ENCODE results near the gene DMBT1.

Gene DMBT1

GRCh38 chr10:122659651-122660050 is 99.1 kb downstream of the DMBT1 start:
- TF ChIP-seq, protein P1, sequence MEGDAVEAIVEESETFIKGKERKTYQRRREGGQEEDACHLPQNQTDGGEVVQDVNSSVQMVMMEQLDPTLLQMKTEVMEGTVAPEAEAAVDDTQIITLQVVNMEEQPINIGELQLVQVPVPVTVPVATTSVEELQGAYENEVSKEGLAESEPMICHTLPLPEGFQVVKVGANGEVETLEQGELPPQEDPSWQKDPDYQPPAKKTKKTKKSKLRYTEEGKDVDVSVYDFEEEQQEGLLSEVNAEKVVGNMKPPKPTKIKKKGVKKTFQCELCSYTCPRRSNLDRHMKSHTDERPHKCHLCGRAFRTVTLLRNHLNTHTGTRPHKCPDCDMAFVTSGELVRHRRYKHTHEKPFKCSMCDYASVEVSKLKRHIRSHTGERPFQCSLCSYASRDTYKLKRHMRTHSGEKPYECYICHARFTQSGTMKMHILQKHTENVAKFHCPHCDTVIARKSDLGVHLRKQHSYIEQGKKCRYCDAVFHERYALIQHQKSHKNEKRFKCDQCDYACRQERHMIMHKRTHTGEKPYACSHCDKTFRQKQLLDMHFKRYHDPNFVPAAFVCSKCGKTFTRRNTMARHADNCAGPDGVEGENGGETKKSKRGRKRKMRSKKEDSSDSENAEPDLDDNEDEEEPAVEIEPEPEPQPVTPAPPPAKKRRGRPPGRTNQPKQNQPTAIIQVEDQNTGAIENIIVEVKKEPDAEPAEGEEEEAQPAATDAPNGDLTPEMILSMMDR (conservative IDR thresholded peaks at IDR 0.05) = no peak
- TF ChIP-seq ZFX (IDR thresholded peaks at IDR 0.05) = no peak
- H3K27ac ChIP-seq = no peak overlapping the region

DNA sequence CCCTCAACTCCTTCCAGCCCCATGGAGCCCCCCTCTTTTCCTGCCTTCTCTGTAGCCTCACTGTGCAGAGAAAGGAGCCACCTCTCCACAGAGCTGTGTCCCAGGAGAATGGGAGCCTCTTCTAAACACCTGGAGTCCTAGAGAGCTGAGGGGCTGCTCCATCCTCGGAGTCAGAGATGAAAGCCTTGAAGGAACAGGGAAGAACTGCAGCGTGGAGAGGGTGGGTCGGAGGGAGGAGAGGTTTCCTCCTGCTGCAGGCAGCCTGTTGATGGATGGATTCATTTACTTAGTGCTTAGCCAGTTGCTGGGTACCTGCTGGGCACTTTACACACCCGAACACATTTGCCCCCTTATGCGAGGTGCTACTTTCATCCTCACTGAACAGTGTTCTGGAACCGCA is 100.1 kb downstream of the DMBT1 start:
- TF ChIP-seq, protein P1 (conservative IDR thresholded peaks at IDR 0.05) = no peak
- TF ChIP-seq ZFX (IDR thresholded peaks at IDR 0.05) = no peak
- H3K27ac ChIP-seq = no peak overlapping the region

DNA sequence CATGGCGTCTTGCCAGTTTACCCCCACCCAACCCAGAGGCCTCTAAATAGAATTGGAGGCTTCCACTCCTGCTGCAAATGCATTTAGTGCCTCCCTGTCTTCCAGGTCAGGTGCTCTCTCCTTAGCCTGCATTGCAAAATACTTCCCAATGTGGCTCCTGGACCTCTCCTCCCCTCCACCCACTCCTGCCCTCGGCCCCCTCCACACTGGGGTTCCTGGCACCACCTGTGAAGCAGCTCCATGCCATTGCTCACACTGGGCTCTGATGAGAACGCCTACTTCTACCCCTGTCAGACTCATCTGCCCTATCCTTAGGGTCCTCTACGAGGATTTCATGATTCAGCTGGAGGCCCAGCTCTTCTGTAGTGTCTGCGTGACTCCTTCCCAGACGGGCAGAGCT is 101.7 kb downstream of the DMBT1 start:
- no peak overlapping the region for H3K27ac ChIP-seq
- TF ChIP-seq, protein P1 (conservative IDR thresholded peaks at IDR 0.05) = no peak
- TF ChIP-seq ZFX (IDR thresholded peaks at IDR 0.05) = no peak

DNA sequence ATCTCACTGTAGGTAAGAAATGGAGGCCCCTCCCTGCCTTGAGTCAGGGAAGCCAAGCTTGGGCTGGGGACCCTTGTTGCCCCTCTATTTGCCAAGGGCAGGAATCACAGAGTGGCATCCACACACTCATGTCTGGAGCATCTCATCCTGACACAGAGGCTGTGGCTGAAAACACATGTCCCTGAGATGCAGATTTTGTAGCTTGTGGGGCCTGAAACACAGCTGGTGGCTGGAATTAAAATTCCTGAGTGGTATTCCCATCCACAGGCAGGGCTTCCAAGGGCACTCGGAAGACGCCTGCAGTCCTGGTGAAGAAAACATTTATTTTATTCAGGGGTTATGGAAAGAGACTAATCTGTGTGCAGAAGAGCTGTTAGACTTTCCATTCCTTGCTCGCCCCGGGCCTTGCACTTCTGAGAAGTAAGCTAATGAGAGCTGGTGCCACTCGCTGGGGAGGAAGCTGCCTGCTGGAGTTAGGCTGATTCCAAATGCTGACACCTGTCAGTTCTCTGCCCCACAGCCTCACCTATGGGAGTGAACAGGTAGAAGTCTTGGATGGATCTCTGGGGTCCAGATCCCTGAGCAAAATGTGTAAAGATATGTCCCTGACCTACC is 103.1 kb downstream of the DMBT1 start:
- no peak for TF ChIP-seq ZFX (IDR thresholded peaks at IDR 0.05)
- TF ChIP-seq, protein P1 (conservative IDR thresholded peaks at IDR 0.05) = no peak
- no peak overlapping the region for H3K27ac ChIP-seq

- no peak overlapping the region for H3K27ac ChIP-seq
These were observed 103.9 kb downstream of the DMBT1 start for GRCh38 chr10:122664501-122664900.

GRCh38 chr10:122665329-122665860 is 104.8 kb downstream of the DMBT1 start:
- H3K27ac ChIP-seq = no peak overlapping the region
- TF ChIP-seq, protein P1 (conservative IDR thresholded peaks at IDR 0.05) = no peak
- no peak for TF ChIP-seq ZFX (IDR thresholded peaks at IDR 0.05)

More at GRCh38 chr10:122664501-122664900, 103.9 kb downstream of the DMBT1 start:
- TF ChIP-seq, protein P1 (conservative IDR thresholded peaks at IDR 0.05) = no peak
- no peak for TF ChIP-seq ZFX (IDR thresholded peaks at IDR 0.05)

DNA sequence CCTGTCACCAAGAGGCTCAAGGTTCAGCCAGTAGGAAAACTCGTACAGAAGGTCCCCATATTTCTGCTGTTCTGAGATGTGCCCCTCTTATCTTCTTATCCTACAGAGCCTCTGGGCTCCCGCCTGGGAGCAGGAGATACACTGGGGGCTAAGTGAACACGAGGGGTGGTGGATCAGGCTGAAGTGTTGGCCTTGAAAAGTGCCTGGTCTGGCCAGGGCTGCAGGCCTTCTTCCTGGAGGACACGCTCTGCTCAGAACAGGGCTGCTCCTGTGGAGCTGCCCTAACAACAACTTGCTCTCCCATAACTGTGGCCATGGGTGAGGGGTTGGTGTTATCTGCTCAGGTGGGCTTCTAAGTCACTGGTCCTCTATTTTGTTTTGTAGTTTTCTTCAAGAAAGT is 105.4 kb downstream of the DMBT1 start:
- no peak for TF ChIP-seq ZFX (IDR thresholded peaks at IDR 0.05)
- TF ChIP-seq, protein P1 (conservative IDR thresholded peaks at IDR 0.05) = no peak
- no peak overlapping the region for H3K27ac ChIP-seq
